ENCODE results near the gene DNAJC5G.
"Not testable (repeated sequence)": the region's sequence is repeated elsewhere in the genome, so short reads cannot be mapped to it uniquely, and the experiment has no call there.

Gene DNAJC5G

DNA sequence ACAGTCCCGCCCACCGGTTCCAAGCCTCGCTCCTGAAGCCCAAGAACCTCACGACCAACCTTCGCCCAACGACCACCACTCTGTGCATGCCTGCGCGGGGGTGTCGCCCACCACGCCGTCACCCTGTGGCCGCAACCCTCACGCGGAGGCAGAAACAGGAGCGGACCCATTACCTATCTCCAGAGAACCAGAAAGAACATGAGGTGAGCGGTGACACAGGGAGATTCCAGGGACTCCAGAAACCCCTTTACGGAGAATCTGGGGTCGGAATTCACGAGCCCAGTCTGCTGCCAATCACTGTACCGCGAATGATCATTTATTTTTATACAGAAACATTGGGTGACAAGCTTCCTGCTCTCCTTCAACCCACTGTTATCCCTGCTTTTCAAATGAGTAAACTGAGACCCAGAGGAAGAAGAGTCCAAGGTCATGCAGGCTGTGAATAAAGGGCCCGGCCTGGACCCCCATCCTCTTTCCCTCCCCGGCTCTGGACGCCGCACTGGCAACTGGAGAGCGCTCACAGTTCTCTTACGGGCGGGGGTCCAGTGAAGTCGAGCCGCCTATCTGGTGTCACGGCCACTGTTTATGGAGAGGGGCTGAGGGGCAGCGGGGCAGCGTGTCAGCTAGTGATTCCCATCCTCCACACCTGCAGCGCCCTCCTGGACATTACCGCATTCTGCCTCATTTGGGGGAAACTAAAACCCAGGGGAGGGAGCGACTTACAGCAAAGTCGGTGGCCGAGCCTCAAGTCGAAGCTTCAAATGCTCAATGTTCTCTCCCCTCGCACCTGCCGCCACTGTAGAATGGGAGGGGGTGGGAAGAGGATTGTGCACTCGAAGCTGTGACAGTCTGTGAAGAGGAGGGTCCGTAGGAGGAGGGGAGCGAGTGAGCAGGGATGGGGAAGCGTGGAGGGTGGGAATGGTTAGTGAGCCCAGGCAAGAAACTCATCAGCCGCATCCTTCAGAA, 11.7 kb upstream of the DNAJC5G start:
- Mint-ChIP-seq H3K27ac (peak overlapping the region; percentile 5), H3K27me3 (peaks cover 55% of the 10 kb centered on the region), H3K9me3 (no peaks in the 10 kb centered on the region), H3K36me3 (no peaks in the 10 kb centered on the region), H3K4me1 (peaks cover 31% of the 10 kb centered on the region), H3K4me3 (peak overlapping the region; percentile 84)
- no peak for ATAC-seq

DNA sequence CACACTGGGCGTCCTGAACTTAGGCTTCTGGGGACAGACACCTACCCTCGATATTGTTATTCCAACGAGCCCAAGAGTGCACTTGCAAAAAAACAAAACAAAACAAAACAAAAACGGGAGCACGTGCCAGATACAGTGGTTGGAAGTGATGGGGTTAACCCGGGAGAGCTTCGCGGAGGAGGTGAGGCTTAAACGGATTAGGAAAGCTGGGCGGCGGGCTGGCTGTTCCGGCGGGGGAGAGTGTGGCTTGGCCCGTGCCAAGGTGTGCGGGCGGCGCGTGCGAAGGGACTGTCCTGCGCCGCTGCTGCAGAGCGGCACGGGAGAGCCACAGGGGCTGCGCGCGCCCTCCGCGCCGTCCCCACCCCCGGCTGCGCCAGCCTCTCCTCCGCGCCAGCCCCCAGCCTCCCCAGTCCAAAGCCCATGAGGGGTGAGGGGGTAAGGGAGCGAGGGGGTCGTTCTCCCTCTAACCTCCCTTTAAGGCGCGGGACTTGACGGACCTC, 10.9 kb upstream of the DNAJC5G start:
- H3K27ac Mint-ChIP-seq = no peak overlapping the region
- ATAC-seq = peak; percentile 47
- H3K27me3 Mint-ChIP-seq = peaks cover 50% of the 10 kb centered on the region
- H3K4me1 Mint-ChIP-seq = peaks cover 31% of the 10 kb centered on the region
- no peaks in the 10 kb centered on the region for H3K9me3 Mint-ChIP-seq
- H3K36me3 Mint-ChIP-seq = no peaks in the 10 kb centered on the region
- peak overlapping the region; percentile 84 for H3K4me3 Mint-ChIP-seq

DNA sequence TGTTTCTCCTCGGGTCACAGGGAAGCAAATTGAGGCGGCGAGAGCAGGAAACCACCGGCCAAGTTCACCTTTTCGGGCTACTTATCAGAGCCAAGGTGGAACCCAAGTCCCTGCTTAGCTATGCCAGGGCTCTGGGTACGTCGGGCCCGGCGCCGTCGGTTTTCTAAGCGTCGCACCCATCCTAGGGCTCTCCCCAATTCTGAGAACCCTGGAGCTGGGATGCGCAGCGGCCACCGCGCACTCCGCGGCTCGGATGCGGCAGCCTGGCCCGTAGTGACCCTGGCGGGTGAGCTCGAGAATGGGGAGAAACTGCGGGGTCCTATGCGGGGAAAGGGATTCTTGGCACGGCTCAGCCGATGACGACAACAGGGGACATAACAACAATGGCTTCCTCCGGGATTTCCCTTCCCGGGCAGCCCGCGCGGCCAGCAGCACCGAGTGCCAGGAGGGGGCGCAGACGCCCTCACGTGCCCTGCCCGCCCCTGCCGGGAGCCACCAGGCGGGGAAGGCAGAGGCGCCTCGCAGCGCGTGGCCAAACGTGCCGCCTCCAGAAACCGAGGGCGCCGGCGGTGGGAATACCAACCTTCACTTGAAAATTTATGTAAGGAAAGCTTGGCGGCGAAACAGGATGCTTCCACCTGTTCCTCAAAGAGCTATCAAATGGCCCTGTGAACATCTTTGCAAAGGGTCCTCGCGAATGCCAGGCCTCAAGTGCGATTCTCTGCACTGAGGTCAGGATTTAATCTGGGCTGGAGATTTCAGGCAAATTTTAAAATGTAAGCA, 10.3 kb upstream of the DNAJC5G start:
- Mint-ChIP-seq H3K36me3 (no peaks in the 10 kb centered on the region), H3K4me3 (peak overlapping the region; percentile 66), H3K9me3 (no peaks in the 10 kb centered on the region), H3K27me3 (peaks cover 43% of the 10 kb centered on the region), H3K27ac (no peak overlapping the region), H3K4me1 (peaks cover 31% of the 10 kb centered on the region)
- ATAC-seq = peak; percentile 69

DNA sequence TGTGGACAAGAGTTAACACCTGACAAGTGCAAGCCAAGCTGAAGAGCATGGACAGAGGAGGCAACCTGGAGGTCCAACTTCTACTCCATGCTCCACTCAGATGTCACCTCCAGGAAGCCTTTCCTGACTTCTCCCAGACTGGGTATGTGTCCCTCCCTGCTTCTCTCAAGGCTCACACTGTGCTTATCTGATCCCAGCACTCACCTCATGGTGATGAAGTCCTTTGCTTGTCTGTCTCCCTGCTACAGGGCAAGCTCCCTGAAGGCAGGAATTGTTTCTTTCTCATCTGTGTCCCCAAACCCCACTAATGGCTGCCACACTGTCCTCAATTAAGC, 9.7 kb upstream of the DNAJC5G start:
- Mint-ChIP-seq H3K36me3 (no peaks in the 10 kb centered on the region), H3K9me3 (no peaks in the 10 kb centered on the region), H3K27ac (no peak overlapping the region), H3K4me3 (no peak overlapping the region), H3K4me1 (peaks cover 31% of the 10 kb centered on the region), H3K27me3 (peaks cover 38% of the 10 kb centered on the region)
- no peak for ATAC-seq

DNA sequence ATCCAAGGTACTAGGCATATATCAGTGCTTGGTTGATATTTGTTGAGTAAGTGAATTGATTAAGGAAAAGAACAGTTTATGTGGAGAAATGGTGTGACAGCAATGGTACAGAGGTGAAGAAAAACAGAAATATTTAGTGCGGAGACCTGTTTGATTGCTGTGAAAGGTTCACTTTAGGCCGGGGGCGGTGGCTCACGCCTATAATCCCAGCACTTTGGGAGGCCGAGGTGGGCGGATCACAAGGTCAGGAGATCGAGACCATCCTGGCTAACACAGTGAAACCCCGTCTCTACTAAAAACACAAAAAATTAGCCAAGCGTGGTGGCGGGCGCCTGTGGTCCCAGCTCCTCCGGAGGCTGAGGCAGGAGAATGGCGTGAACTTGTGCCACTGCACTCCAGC, 6.9 kb upstream of the DNAJC5G start:
- Mint-ChIP-seq H3K27me3 (peaks cover 16% of the 10 kb centered on the region), H3K4me1 (peaks cover 16% of the 10 kb centered on the region)
- H3K4me3 Mint-ChIP-seq, H3K36me3 Mint-ChIP-seq, H3K9me3 Mint-ChIP-seq, ATAC-seq, H3K27ac Mint-ChIP-seq: not testable (repeated sequence)

DNA sequence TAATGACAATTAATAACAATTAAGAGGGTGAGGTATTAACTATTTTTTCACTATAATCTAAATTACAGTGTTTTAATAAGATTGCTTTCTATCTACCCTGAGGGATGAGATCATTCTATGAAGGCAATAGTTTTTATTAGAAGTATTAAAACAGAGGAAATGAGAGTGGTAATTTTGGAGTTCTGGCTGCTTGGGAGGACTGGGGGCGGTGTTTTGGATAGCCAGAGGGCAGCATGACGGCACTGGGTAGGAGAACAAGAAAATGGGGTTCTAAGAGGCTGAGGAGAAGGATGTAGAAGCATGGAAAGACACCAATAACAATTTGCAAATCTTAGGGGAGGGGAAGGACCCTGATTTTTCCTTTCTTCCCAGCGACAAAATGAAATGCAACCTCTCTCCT, 5.1 kb upstream of the DNAJC5G start:
- Mint-ChIP-seq H3K27ac (no peak overlapping the region), H3K36me3 (no peaks in the 10 kb centered on the region), H3K9me3 (no peaks in the 10 kb centered on the region), H3K4me1 (no peaks in the 10 kb centered on the region), H3K27me3 (peaks cover 12% of the 10 kb centered on the region), H3K4me3 (no peak overlapping the region)
- no peak for ATAC-seq

DNA sequence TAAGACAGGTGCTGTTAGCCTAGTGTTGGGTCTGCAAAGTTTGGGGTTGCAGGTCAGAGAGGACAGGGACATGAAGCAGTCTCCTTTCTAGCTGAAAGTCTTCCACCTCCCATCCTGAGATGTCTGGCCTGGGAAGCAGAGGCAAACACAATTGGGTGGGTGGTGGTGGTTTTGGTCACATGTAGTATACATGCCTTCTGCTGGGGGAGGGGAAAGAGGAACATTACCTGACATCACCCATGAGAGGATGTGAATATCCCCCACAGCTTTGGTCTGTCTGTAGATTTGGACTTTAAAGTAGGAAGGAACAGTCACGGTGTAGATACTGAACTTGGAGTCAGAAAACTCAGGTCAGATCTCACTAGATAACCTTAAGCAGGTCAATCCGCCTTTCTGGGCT, 4.6 kb upstream of the DNAJC5G start:
- H3K4me3 Mint-ChIP-seq = no peak overlapping the region
- H3K27ac Mint-ChIP-seq = no peak overlapping the region
- H3K27me3 Mint-ChIP-seq = peaks cover 13% of the 10 kb centered on the region
- no peak for ATAC-seq
- no peaks in the 10 kb centered on the region for H3K36me3 Mint-ChIP-seq
- no peaks in the 10 kb centered on the region for H3K9me3 Mint-ChIP-seq
- H3K4me1 Mint-ChIP-seq = no peaks in the 10 kb centered on the region

DNA sequence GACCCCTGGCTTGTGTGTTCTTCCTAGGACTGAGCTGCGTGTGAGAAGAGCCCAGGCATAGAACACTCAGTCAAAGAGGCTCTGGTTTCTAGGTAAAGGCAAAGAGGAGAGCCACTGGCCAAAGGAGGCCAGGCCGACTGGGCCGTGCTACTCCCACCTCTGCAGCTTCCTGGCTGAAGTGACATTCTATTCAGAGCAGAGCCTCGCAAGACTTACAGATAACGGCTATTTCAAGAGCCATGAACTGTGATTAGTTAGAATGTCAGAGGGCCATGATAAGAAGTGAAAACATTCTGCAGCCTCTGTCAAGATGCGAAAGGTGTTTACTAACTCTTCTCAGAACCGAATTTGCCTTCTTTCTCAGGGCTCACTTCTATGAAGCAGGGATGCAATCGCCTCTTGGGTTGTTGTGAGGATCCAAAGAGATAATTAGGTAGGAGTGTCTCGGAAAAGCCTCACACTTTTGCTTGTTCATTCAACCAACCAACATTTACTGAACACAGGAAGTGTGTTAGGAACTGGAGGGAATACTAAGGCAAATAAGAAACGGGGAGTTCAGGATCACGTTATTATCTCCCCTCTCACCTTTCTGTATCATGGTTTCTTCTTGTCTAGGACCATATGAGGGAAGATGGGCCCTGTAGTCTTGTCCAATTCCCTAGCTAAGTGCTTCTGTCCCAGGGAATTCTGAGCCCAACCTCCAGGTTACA, 3.4 kb upstream of the DNAJC5G start:
- peaks cover 20% of the 10 kb centered on the region for H3K27me3 Mint-ChIP-seq
- no peak for ATAC-seq
- H3K36me3 Mint-ChIP-seq = no peaks in the 10 kb centered on the region
- H3K9me3 Mint-ChIP-seq = no peaks in the 10 kb centered on the region
- no peaks in the 10 kb centered on the region for H3K4me1 Mint-ChIP-seq
- no peak overlapping the region for H3K4me3 Mint-ChIP-seq
- no peak overlapping the region for H3K27ac Mint-ChIP-seq

DNA sequence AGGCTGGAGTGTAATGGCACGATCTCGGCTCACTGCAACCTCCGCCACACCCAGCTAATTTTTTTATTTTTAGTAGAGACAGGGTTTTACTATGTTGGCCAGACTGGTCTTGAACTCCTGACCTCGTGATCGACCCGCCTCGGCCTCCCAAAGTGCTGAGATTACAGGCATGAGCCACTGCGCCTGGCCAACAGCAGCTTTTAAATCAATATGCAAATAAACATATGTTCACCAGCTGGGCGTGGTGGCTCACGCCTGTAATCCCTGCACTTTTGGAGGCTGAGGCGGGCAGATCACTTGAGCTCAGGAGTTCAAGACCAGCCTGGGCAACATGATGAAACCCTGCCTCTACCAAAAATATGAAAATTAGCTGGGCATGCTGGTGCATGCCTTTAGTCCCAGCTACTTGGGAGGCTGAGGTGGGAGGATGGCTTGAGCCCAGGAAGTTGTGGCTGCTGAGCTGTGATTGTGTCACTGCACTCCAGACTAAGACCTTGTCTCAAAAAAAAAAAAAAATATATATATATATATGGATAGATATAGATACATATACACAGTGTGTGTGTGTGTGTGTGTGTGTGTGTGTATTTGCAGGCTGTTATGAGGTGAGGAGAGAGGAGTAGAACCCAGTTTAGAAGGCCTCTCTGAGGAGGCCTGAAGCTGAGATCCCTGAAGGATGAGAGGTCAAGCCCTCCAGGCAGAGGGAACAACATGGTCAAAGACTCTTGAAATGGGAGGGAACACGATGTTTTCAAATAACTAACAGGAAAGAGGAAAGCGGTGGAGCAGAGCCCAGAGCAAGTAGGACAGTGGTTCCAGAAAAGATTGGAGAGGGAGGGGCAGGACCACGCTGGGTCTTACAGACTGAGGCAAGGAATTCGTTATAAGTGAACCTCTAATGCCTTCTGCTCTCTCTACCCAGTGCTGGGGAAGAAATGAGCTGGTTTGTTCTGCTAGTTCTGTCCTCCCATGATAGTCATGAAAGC, 2.4 kb upstream of the DNAJC5G start:
- H3K27ac Mint-ChIP-seq, H3K9me3 Mint-ChIP-seq, H3K36me3 Mint-ChIP-seq, ATAC-seq, H3K4me3 Mint-ChIP-seq, H3K4me1 Mint-ChIP-seq: not testable (repeated sequence)
- peaks cover 31% of the 10 kb centered on the region for H3K27me3 Mint-ChIP-seq

DNA sequence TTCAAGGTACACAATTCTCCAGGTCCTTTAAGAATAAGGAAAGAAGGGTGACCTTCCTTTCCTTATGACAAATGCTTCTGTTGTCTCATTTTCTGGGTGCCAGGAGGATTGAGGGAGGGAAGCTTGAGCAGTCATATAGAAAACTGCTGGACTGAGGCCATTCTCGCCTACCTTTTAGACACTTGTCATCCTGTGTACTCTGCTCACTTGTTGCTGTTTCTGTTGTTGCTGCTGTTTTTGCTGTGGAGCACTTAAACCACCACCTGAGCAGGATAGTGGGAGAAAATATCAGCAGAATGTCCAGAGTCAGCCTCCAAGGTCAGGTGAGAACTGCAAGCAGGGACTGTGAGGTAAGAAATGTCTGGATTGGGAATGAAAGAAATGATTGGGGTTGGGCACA, 2.8 kb downstream of the DNAJC5G start:
- H3K9me3 Mint-ChIP-seq = no peaks in the 10 kb centered on the region
- ATAC-seq = no peak
- no peak overlapping the region for H3K27ac Mint-ChIP-seq
- H3K36me3 Mint-ChIP-seq = no peaks in the 10 kb centered on the region
- no peak overlapping the region for H3K4me3 Mint-ChIP-seq
- H3K4me1 Mint-ChIP-seq = peaks cover 9% of the 10 kb centered on the region
- H3K27me3 Mint-ChIP-seq = peaks cover 55% of the 10 kb centered on the region

DNA sequence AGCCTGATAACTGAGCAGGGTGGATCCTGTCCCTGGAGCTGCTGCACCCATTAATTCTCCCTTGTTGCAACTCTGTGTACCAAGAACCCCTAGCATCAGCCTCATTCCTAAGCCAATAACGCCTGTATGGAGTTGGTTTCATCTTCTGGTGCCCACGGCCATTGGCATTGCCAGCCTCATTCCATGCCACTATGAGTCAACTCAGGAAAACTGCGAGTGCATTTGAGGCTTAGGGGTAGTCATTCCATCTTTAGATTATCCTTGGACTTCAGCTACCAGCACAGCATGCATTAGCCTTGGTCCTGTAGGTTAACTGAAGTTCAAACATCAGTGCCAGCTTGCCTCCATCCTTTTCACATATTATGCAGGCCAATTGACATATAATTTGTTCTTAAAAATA, 5.6 kb downstream of the DNAJC5G start:
- no peak overlapping the region for H3K27ac Mint-ChIP-seq
- no peaks in the 10 kb centered on the region for H3K36me3 Mint-ChIP-seq
- ATAC-seq = no peak
- H3K9me3 Mint-ChIP-seq = no peaks in the 10 kb centered on the region
- peaks cover 45% of the 10 kb centered on the region for H3K27me3 Mint-ChIP-seq
- H3K4me3 Mint-ChIP-seq = no peak overlapping the region
- H3K4me1 Mint-ChIP-seq = peaks cover 9% of the 10 kb centered on the region

DNA sequence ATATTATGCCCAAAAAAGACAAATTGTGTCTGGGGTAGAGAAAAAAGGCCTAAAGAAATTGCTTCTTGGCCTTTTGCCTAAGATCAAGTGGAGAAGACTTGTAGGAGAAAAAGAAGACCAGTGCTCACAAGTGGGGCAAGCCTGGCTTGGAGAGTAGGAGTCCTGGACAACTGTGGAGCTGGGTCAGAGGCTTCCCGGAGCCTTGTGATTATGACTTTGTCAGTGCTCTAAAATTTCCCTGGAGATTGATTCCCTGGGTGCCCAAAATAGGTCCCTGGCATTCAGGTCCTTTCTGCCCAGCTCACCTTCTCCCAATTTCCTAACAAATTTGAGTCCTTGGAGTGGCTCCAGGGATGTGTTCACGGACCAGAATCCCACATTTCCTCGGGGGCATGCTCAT, 6.2 kb downstream of the DNAJC5G start:
- no peak for ATAC-seq
- Mint-ChIP-seq H3K4me3 (no peak overlapping the region), H3K4me1 (peaks cover 9% of the 10 kb centered on the region), H3K36me3 (no peaks in the 10 kb centered on the region), H3K27me3 (peaks cover 42% of the 10 kb centered on the region), H3K9me3 (no peaks in the 10 kb centered on the region), H3K27ac (no peak overlapping the region)

DNA sequence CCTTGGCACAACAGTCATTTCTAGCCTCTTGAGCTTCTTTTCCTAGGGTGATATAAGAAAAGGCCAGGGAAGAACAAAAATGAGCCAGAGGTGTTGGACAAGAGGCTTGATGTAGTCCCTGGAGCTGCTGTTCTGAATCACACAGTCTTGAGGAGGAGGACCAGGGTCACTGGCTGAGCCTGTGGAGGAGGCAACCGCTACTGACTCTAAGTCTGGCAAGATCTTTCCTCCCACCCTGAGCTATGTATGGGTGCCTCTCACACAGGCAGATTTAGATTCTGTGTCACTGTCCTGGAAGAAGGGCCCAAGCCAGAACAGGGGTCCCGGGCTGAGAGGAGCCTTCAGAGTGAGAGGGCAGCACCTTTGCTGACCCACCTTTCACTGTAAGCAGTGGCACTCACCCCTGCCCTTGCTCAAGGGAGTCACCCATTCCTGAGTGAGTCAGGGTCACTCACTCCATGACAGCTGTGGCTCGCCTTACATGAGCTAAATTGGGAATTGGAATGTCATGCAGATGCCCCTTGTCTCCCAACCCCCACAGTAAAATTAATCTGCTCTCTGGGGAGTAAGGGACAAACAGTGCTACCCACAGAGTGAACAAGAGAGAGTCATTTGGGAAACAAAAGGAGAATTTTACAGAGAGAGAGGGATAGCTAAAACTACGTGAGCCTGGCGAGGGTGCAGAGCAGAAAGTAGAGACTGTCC, 6.8 kb downstream of the DNAJC5G start, which contains the start of gene TRIM54:
TRIM54 (plus strand) TSS at position 575 of the 705 bp plus-strand sequence. CDS start 303 bp downstream, outside the sequence.
- H3K27me3 Mint-ChIP-seq = peaks cover 41% of the 10 kb centered on the region
- no peaks in the 10 kb centered on the region for H3K9me3 Mint-ChIP-seq
- no peak for ATAC-seq
- peaks cover 9% of the 10 kb centered on the region for H3K4me1 Mint-ChIP-seq
- H3K4me3 Mint-ChIP-seq = no peak within 1 kb of the TSS
- no peak within 1 kb of the TSS for H3K27ac Mint-ChIP-seq
- H3K36me3 Mint-ChIP-seq = no peaks in the 10 kb centered on the region

DNA sequence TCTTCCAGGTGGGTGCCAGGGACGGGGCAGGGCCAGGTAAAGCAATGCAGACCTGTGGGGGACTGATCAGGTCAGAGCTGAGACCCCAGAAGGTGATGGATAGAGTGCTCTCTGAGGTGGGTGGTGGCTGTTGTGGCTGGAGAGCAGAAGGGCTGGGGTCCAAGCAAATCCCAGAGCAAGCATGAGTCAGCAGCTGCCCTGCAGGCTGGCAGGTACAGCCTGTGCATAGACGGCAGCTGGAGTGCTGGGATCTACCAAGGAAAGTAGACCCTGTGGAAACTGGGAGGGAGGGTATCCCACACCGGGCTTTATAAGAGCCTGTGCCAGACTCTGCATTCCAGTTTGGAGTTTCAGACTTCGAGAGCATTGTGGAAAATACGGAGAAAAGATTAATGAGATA, 7.7 kb downstream of the DNAJC5G start:
- Mint-ChIP-seq H3K27ac (no peak overlapping the region), H3K4me1 (peaks cover 9% of the 10 kb centered on the region), H3K9me3 (no peaks in the 10 kb centered on the region), H3K4me3 (no peak overlapping the region), H3K27me3 (peaks cover 41% of the 10 kb centered on the region), H3K36me3 (no peaks in the 10 kb centered on the region)
- no peak for ATAC-seq
